GM18511 (cell line): ENCODE data around the gene EGF.
"Not testable (repeated sequence)": the region's sequence is repeated elsewhere in the genome, so short reads cannot be mapped to it uniquely, and the experiment has no call there.

Source experiments
- ATAC-seq: cut with Tn5 transposase; IDR thresholded peaks from one replicate; pipeline ENCODE4 v1.9.1; 2021; ENCODE audit warnings: mild to moderate bottlenecking, moderate library complexity; ENCODE audit not compliant: unreplicated experiment

EGF gene

GRCh38 chr4:109913596-109914241 lies 1.0 kb downstream of the EGF start:
- no peak for ATAC-seq

GRCh38 chr4:109914322-109914721 lies 1.6 kb downstream of the EGF start:
- no peak for ATAC-seq

GRCh38 chr4:109915385-109916026 lies 2.8 kb downstream of the EGF start:
- no peak for ATAC-seq

- ATAC-seq: no peak
These were observed 3.3 kb downstream of the EGF start for GRCh38 chr4:109916027-109916409.

- ATAC-seq: no peak
These were observed 8.7 kb downstream of the EGF start for GRCh38 chr4:109921384-109921808.

- no peak for ATAC-seq
These were observed 12.7 kb downstream of the EGF start for GRCh38 chr4:109925396-109925795.

GRCh38 chr4:109928327-109929045 lies 15.8 kb downstream of the EGF start:
- no peak for ATAC-seq

GRCh38 chr4:109930464-109930863 lies 17.8 kb downstream of the EGF start:
- ATAC-seq: no peak

GRCh38 chr4:109930872-109931271 lies 18.2 kb downstream of the EGF start:
- ATAC-seq: no peak

- ATAC-seq: no peak
These were observed 18.6 kb downstream of the EGF start for GRCh38 chr4:109931318-109931717.

GRCh38 chr4:109937352-109937751 lies 24.7 kb downstream of the EGF start:
- not testable (repeated sequence) for ATAC-seq

GRCh38 chr4:109939190-109939589 lies 26.5 kb downstream of the EGF start:
- no peak for ATAC-seq

- ATAC-seq: no peak
These were observed 29.7 kb downstream of the EGF start for GRCh38 chr4:109942292-109942926.

- no peak for ATAC-seq
These were observed 31.1 kb downstream of the EGF start for GRCh38 chr4:109943745-109944144.

GRCh38 chr4:109944591-109944990 lies 31.9 kb downstream of the EGF start:
- no peak for ATAC-seq

GRCh38 chr4:109945056-109945455 lies 32.4 kb downstream of the EGF start:
- no peak for ATAC-seq

- no peak for ATAC-seq
These were observed 33.4 kb downstream of the EGF start for GRCh38 chr4:109946120-109946519.

- ATAC-seq: peak; percentile 50
These were observed 34.8 kb downstream of the EGF start for GRCh38 chr4:109947457-109947856.

- ATAC-seq: no peak
These were observed 35.2 kb downstream of the EGF start for GRCh38 chr4:109947918-109948317.

GRCh38 chr4:109949099-109949718 lies 36.5 kb downstream of the EGF start:
- ATAC-seq: not testable (repeated sequence)

- ATAC-seq: no peak
These were observed 39.9 kb downstream of the EGF start for GRCh38 chr4:109952612-109953011.
